Peyer's patch (tissue), 4 donors: ENCODE data around the gene BLOC1S2.

Experiments
- POLR2A ChIP-seq, 2 donors: fragments of 450-650 bp; IDR thresholded peaks; one replicate each; pipeline ENCODE4 v1.5.1; 2017; ENCODE audit warnings: antibody characterized with exemption in 2 of 2, mild to moderate bottlenecking in 2 of 2, moderate library complexity in 2 of 2
- TF ChIP-seq, protein P1 (sequence below), 6 experiments: fragments of 450-650 bp in 4 of 6; fragments of 200-600 bp in 2 of 6; sonication (generic) in 1 of 6; IDR thresholded peaks; one replicate each; pipeline ENCODE4 v1.5.1; 2017 to 2019; ENCODE audit warnings: antibody characterized with exemption in 6 of 6, mild to moderate bottlenecking in 3 of 6, moderate library complexity in 1 of 6

DNA sequence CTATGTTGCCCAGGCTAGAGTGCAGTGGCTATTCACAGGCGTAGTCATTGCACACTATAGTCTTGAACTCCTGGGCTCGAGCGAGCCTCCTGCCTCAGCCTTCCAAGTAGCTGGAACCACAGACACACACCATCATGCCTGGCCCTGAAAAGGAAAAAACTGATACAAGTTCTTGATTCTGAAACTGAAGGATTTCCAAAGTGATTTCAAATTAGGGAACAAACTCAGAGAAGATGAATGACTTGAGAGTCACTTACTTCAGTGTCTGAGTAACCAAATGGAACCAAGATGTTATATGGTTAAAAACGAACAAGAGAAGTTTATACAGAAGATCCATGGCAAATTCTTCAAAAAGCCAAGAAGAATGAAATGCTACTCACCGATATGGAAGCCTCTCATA, 33.4 kb downstream of the BLOC1S2 start:
- TF ChIP-seq POLR2A (IDR thresholded peaks at IDR 0.05) = no peak
- TF ChIP-seq, protein P1, sequence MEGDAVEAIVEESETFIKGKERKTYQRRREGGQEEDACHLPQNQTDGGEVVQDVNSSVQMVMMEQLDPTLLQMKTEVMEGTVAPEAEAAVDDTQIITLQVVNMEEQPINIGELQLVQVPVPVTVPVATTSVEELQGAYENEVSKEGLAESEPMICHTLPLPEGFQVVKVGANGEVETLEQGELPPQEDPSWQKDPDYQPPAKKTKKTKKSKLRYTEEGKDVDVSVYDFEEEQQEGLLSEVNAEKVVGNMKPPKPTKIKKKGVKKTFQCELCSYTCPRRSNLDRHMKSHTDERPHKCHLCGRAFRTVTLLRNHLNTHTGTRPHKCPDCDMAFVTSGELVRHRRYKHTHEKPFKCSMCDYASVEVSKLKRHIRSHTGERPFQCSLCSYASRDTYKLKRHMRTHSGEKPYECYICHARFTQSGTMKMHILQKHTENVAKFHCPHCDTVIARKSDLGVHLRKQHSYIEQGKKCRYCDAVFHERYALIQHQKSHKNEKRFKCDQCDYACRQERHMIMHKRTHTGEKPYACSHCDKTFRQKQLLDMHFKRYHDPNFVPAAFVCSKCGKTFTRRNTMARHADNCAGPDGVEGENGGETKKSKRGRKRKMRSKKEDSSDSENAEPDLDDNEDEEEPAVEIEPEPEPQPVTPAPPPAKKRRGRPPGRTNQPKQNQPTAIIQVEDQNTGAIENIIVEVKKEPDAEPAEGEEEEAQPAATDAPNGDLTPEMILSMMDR (IDR thresholded peaks at IDR 0.05) = no peak
